ENCODE measurements around the gene PDZD4. TPM values are rescaled to one million over a fixed set of nuclear protein-coding genes. Genes with fewer than 3 reads are reported as not detected.

The PDZD4 gene
- total and polyA plus RNA-seq, 9 of the 15 experiments (the other 6 are each of a cell fraction or from before 2014, with no cell fraction given): 0.05 to 0.38 (median 0.07) TPM; not detected in 5

DNA sequence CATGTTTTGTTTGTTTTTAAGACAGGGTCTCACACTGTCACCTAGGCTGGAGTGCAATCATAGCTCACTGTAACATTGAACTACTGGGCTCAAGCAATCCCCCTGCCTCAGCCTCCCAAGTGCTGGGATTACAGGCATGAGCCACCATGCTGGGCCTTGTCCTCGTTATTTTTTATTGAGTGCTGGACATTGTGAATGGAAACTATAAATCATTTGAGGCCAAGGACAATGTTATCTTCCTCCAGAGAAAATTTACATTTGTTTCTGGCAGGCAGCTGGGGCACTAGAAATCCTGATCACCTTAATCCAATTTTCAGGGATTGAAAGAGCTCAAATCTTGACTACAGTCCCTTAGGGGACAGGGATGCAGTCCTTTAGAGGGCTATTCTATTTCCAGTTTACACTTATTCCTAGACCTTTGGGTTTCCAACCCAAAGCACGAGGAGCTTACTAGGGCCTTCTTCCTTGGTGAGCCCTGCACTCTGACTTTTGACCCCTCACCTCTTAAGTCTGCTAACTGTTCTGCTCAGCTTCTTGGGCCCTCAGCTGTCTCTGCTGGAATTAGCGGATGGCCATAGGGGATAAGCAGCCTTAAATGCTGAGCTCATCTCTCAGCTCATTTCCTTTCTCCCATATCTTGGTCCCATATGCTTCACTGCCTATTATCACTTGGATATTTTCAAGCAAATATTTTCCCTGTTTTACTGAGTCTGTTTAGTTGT, 23.0 kb upstream of the PDZD4 start (continued):
- TF ChIP-seq, protein P1, sequence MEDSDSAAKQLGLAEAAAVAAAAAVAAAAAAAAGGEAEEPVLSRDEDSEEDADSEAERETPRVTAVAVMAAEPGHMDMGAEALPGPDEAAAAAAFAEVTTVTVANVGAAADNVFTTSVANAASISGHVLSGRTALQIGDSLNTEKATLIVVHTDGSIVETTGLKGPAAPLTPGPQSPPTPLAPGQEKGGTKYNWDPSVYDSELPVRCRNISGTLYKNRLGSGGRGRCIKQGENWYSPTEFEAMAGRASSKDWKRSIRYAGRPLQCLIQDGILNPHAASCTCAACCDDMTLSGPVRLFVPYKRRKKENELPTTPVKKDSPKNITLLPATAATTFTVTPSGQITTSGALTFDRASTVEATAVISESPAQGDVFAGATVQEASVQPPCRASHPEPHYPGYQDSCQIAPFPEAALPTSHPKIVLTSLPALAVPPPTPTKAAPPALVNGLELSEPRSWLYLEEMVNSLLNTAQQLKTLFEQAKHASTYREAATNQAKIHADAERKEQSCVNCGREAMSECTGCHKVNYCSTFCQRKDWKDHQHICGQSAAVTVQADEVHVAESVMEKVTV (CRISPR knock-in tag; IDR thresholded peaks at IDR 0.05): no peak
- TF ChIP-seq PYGO2 (tag; IDR thresholded peaks at IDR 0.05) (no peak), STAG1 (CRISPR knock-in tag; IDR thresholded peaks at IDR 0.05; ENCODE audit: borderline replicate concordance) (no peak), NCOR1 (IDR thresholded peaks at IDR 0.05) (peak; percentile 96), FIP1L1 (IDR thresholded peaks at IDR 0.05; ENCODE audit: low read depth, low read length, poor library complexity, severe bottlenecking) (no peak), ZZZ3 (IDR thresholded peaks at IDR 0.05) (no peak), GATA2 (CRISPR knock-in tag; IDR thresholded peaks at IDR 0.05) (peak; percentile 88; the same call in 1 of the 2 replicates), ZNF507 (tag; conservative IDR thresholded peaks at IDR 0.05) (no peak), NCOA1 (IDR thresholded peaks at IDR 0.05; ENCODE audit: low read depth) (peak; percentile 78; the same call in 1 of the 2 replicates), TAF7 (tag; IDR thresholded peaks at IDR 0.05) (no peak), MAFG (tag; conservative IDR thresholded peaks at IDR 0.05) (peak; percentile 67), KHSRP (IDR thresholded peaks at IDR 0.05) (no peak), HCFC1 (IDR thresholded peaks at IDR 0.05; ENCODE audit: low read depth, low read length) (no peak), KDM4B (IDR thresholded peaks at IDR 0.05; ENCODE audit: borderline replicate concordance in 2 of 2, low read depth in 1 of 2) (no peak)
- TF ChIP-seq, protein P2, sequence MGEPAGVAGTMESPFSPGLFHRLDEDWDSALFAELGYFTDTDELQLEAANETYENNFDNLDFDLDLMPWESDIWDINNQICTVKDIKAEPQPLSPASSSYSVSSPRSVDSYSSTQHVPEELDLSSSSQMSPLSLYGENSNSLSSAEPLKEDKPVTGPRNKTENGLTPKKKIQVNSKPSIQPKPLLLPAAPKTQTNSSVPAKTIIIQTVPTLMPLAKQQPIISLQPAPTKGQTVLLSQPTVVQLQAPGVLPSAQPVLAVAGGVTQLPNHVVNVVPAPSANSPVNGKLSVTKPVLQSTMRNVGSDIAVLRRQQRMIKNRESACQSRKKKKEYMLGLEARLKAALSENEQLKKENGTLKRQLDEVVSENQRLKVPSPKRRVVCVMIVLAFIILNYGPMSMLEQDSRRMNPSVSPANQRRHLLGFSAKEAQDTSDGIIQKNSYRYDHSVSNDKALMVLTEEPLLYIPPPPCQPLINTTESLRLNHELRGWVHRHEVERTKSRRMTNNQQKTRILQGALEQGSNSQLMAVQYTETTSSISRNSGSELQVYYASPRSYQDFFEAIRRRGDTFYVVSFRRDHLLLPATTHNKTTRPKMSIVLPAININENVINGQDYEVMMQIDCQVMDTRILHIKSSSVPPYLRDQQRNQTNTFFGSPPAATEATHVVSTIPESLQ (CRISPR knock-in tag; IDR thresholded peaks at IDR 0.05): no peak
- TF ChIP-seq, protein P3, sequence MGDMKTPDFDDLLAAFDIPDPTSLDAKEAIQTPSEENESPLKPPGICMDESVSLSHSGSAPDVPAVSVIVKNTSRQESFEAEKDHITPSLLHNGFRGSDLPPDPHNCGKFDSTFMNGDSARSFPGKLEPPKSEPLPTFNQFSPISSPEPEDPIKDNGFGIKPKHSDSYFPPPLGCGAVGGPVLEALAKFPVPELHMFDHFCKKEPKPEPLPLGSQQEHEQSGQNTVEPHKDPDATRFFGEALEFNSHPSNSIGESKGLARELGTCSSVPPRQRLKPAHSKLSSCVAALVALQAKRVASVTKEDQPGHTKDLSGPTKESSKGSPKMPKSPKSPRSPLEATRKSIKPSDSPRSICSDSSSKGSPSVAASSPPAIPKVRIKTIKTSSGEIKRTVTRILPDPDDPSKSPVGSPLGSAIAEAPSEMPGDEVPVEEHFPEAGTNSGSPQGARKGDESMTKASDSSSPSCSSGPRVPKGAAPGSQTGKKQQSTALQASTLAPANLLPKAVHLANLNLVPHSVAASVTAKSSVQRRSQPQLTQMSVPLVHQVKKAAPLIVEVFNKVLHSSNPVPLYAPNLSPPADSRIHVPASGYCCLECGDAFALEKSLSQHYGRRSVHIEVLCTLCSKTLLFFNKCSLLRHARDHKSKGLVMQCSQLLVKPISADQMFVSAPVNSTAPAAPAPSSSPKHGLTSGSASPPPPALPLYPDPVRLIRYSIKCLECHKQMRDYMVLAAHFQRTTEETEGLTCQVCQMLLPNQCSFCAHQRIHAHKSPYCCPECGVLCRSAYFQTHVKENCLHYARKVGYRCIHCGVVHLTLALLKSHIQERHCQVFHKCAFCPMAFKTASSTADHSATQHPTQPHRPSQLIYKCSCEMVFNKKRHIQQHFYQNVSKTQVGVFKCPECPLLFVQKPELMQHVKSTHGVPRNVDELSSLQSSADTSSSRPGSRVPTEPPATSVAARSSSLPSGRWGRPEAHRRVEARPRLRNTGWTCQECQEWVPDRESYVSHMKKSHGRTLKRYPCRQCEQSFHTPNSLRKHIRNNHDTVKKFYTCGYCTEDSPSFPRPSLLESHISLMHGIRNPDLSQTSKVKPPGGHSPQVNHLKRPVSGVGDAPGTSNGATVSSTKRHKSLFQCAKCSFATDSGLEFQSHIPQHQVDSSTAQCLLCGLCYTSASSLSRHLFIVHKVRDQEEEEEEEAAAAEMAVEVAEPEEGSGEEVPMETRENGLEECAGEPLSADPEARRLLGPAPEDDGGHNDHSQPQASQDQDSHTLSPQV (IDR thresholded peaks at IDR 0.05): peak; percentile 95
- TF ChIP-seq, protein P4, sequence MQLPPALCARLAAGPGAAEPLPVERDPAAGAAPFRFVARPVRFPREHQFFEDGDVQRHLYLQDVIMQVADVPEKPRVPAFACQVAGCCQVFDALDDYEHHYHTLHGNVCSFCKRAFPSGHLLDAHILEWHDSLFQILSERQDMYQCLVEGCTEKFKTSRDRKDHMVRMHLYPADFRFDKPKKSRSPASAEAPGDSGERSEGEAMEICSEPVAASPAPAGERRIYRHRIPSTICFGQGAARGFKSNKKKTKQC (CRISPR knock-in tag; IDR thresholded peaks at IDR 0.05): no peak
- TF ChIP-seq, protein P5, sequence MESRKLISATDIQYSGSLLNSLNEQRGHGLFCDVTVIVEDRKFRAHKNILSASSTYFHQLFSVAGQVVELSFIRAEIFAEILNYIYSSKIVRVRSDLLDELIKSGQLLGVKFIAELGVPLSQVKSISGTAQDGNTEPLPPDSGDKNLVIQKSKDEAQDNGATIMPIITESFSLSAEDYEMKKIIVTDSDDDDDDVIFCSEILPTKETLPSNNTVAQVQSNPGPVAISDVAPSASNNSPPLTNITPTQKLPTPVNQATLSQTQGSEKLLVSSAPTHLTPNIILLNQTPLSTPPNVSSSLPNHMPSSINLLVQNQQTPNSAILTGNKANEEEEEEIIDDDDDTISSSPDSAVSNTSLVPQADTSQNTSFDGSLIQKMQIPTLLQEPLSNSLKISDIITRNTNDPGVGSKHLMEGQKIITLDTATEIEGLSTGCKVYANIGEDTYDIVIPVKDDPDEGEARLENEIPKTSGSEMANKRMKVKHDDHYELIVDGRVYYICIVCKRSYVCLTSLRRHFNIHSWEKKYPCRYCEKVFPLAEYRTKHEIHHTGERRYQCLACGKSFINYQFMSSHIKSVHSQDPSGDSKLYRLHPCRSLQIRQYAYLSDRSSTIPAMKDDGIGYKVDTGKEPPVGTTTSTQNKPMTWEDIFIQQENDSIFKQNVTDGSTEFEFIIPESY (CRISPR knock-in tag; IDR thresholded peaks at IDR 0.05): no peak

All from K562 (cell line).